GM21717 (cell line): ENCODE measurements around the gene APOL1.

ENCODE experiments used
- ATAC-seq: cut with Tn5 transposase; IDR thresholded peaks from one replicate; pipeline ENCODE4 v1.9.1; 2021; ENCODE audit warnings: mild to moderate bottlenecking, moderate library complexity; ENCODE audit not compliant: unreplicated experiment

Gene APOL1

GRCh38 chr22:36305813-36306212 is 52.9 kb downstream of the APOL1 start:
- ATAC-seq = no peak

DNA sequence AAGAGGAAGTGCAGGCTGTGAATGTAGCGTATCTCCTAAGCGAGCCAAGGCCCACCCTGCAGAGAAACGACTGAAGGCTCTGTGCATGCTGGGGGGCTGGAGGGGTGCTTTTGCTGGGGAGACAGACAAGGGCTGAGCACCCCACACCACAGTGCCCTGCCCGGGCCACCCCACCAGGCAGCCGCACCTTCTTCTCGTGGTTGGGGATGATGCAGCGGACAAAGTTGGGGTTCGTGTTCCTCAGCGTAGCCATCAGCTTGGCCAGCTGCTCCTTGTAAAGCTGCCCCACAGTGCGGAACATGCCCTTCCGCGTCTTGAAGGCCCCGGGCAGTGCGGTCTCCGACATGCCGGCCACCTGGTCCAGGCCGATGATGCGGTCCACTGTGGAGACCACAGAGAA is 53.3 kb downstream of the APOL1 start:
- ATAC-seq = no peak

DNA sequence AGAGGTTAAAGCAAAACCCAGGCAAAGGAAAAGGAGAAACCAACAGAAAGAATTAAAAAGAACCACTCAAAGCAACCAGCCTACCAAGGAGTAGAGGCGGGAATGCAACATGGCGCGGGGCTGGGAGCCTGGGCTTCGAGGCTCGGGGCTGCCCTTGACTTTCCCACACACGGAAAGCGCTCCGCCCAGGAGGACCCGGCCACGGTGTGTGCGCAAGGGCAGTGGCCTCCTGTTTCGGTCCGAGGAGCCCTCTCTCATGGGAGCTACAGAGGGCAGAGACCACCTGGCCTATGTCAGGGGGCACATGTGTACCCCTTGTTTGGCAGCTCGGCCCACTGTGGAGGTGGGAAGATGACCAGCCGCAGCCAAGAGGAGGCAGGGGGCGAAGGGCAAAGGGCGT is 55.9 kb downstream of the APOL1 start:
- no peak for ATAC-seq

GRCh38 chr22:36311386-36312085 is 58.6 kb downstream of the APOL1 start:
- ATAC-seq = no peak

- no peak for ATAC-seq
These were observed 62.4 kb downstream of the APOL1 start for GRCh38 chr22:36315325-36315724.

- ATAC-seq = no peak
These were observed 63.5 kb downstream of the APOL1 start for GRCh38 chr22:36316419-36316818.
